WTC11 (cell line): ENCODE measurements around the gene WASHC1.
"Not testable (repeated sequence)": the region's sequence is repeated elsewhere in the genome, so short reads cannot be mapped to it uniquely, and the experiment has no call there.

Experiments
- CREB1 ChIP-seq: sonication (generic); formaldehyde crosslinking; IDR thresholded peaks from 2 replicates; pipeline ENCODE4 v1.8.0; 2023; ENCODE audit warnings: mild to moderate bottlenecking, missing genetic modification reagents
- ESRRA ChIP-seq: sonication (generic); formaldehyde crosslinking; IDR thresholded peaks from 2 replicates; pipeline ENCODE4 v1.8.1; 2022; ENCODE audit warnings: mild to moderate bottlenecking, missing genetic modification reagents, borderline replicate concordance
- IRF2 ChIP-seq: sonication (generic); formaldehyde crosslinking; IDR thresholded peaks from 2 replicates; pipeline ENCODE4 v1.8.0; 2022; ENCODE audit warnings: low read depth, missing genetic modification reagents, borderline replicate concordance
- TEAD4 ChIP-seq: sonication (generic); formaldehyde crosslinking; IDR thresholded peaks from 2 replicates; pipeline ENCODE4 v1.8.0; 2022; ENCODE audit warnings: mild to moderate bottlenecking, missing genetic modification reagents
- ZBTB21 ChIP-seq: sonication (generic); formaldehyde crosslinking; IDR thresholded peaks from 2 replicates; pipeline ENCODE4 v1.8.1; 2023; ENCODE audit warnings: mild to moderate bottlenecking, missing genetic modification reagents, borderline replicate concordance
- TF ChIP-seq, protein P1 (sequence below): fragments of 200-600 bp; IDR thresholded peaks from 2 replicates; pipeline ENCODE4 v1.8.0; 2022; ENCODE audit warnings: antibody characterized with exemption
- TF ChIP-seq, protein P2 (sequence below): sonication (generic); formaldehyde crosslinking; IDR thresholded peaks from 2 replicates; pipeline ENCODE4 v1.8.1; 2023; ENCODE audit warnings: mild to moderate bottlenecking, missing genetic modification reagents, moderate library complexity
- TF ChIP-seq, protein P3 (sequence below): sonication (generic); formaldehyde crosslinking; IDR thresholded peaks from 2 replicates; pipeline ENCODE4 v1.8.0; 2023; ENCODE audit warnings: missing genetic modification reagents
- TF ChIP-seq, protein P4 (sequence below): sonication (generic); formaldehyde crosslinking; IDR thresholded peaks from 2 replicates; pipeline ENCODE4 v1.8.1; 2022; ENCODE audit warnings: low read depth, mild to moderate bottlenecking, moderate library complexity, missing genetic modification reagents, borderline replicate concordance

DNA sequence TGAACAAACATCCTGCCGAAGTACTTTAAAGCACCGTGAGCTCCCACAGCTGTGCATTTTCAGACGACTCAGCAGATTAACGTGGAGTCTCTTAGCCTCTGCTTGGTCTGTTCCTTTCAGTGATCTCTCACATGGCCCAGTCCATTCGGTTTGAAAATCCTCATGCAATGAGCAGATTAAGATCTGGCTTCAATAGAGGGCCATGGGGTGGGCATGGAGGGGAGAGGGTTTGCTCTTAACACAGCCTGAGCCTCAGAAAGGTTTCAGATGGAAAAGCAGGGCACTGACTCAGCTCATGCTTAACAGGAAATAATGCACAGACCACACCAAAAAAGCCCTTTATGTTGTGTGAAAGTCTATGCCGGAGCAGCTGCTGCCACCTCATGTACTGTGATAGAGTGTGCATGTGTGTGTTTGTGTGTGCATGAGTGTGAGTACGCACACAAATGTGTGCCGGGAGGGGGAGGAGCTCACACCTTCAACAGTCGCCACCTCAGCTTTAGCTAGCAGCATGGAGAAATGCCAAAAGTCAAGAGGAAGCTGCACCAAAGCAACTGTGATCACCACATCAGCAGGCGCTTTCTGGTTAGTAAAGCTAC, 33.9 kb upstream of the WASHC1 start:
- TF ChIP-seq, protein P1, sequence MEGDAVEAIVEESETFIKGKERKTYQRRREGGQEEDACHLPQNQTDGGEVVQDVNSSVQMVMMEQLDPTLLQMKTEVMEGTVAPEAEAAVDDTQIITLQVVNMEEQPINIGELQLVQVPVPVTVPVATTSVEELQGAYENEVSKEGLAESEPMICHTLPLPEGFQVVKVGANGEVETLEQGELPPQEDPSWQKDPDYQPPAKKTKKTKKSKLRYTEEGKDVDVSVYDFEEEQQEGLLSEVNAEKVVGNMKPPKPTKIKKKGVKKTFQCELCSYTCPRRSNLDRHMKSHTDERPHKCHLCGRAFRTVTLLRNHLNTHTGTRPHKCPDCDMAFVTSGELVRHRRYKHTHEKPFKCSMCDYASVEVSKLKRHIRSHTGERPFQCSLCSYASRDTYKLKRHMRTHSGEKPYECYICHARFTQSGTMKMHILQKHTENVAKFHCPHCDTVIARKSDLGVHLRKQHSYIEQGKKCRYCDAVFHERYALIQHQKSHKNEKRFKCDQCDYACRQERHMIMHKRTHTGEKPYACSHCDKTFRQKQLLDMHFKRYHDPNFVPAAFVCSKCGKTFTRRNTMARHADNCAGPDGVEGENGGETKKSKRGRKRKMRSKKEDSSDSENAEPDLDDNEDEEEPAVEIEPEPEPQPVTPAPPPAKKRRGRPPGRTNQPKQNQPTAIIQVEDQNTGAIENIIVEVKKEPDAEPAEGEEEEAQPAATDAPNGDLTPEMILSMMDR, result not testable (repeated sequence)
- not testable (repeated sequence) for TF ChIP-seq ESRRA; TEAD4 (CRISPR knock-in tag); CREB1 (CRISPR knock-in tag); IRF2 (CRISPR knock-in tag); ZBTB21 (CRISPR knock-in tag)
- TF ChIP-seq, protein P2, sequence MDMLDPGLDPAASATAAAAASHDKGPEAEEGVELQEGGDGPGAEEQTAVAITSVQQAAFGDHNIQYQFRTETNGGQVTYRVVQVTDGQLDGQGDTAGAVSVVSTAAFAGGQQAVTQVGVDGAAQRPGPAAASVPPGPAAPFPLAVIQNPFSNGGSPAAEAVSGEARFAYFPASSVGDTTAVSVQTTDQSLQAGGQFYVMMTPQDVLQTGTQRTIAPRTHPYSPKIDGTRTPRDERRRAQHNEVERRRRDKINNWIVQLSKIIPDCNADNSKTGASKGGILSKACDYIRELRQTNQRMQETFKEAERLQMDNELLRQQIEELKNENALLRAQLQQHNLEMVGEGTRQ (CRISPR knock-in tag), result not testable (repeated sequence)
- TF ChIP-seq, protein P3, sequence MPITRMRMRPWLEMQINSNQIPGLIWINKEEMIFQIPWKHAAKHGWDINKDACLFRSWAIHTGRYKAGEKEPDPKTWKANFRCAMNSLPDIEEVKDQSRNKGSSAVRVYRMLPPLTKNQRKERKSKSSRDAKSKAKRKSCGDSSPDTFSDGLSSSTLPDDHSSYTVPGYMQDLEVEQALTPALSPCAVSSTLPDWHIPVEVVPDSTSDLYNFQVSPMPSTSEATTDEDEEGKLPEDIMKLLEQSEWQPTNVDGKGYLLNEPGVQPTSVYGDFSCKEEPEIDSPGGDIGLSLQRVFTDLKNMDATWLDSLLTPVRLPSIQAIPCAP (CRISPR knock-in tag), result not testable (repeated sequence)
- TF ChIP-seq, protein P4, sequence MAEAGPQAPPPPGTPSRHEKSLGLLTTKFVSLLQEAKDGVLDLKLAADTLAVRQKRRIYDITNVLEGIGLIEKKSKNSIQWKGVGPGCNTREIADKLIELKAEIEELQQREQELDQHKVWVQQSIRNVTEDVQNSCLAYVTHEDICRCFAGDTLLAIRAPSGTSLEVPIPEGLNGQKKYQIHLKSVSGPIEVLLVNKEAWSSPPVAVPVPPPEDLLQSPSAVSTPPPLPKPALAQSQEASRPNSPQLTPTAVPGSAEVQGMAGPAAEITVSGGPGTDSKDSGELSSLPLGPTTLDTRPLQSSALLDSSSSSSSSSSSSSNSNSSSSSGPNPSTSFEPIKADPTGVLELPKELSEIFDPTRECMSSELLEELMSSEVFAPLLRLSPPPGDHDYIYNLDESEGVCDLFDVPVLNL (CRISPR knock-in tag), result not testable (repeated sequence)
